GM19468 (cell line): ENCODE results near the gene IRF1.

Experiments
- ATAC-seq: cut with Tn5 transposase; IDR thresholded peaks from one replicate; pipeline ENCODE4 v1.9.1; 2021; ENCODE audit warnings: mild to moderate bottlenecking, moderate library complexity, moderate number of reproducible peaks; ENCODE audit not compliant: unreplicated experiment; ENCODE audit errors: extremely low read depth

Gene IRF1

DNA sequence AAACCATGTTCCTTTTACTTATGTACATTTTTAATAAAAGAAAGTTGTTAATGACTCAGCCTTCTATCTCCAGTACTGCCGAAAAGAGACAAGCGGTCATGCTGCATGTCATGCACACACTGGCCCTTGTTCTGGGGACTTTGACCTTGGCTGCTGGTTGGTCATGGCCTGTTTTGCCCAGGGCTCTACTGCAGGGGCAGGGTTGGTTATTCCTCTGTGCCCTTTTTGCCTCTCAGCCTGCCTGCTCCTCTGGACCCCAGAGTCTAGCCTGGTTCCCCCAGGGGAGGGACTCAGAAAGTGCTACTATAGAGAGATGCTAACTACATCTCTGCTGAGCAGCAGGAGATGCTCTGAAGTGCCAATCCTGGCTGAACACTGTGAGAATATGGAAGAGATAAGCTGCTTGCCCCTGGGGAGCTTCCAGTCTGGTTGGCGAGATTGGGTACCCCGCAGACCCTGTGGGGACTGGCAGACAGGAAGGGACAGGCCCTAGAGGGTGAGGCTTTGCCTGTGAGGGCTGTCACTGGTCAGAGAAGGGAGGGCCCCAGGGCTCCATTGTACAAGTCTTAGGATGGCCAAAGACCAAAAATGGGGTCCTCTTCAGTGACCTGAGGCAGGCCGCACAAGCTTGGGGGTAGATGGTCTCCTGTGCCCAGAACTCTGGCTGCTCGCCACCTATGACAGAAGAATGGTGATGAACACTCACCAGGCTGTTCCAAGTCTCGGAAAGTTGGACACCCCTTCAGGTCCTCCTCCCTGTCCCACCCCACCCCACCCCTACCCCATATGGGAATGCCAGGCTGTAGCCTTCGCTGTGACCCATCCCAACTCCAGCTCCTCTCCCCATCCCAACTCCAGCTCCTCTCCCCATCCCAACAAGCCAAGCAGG, 14.3 kb downstream of the IRF1 start:
- no peak for ATAC-seq

DNA sequence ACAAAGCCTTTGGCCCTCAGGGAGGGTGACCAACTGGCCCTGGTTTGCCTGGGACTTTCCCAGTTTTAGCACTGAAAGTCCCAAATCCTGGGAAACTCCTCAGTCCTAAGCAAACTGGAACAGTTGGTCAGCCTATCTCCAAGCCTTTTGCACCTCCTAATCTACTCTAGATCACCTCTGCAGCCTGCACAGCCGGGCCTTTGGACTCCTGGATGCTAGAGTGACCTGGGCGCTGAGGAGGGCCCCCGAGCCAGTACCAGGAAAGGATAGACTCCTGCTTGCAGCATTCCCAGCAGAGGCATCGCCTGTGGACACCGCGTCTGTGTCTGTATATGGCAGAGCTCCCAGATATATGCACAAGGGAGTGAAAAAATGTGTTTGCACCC, 15.1 kb downstream of the IRF1 start:
- ATAC-seq: no peak

DNA sequence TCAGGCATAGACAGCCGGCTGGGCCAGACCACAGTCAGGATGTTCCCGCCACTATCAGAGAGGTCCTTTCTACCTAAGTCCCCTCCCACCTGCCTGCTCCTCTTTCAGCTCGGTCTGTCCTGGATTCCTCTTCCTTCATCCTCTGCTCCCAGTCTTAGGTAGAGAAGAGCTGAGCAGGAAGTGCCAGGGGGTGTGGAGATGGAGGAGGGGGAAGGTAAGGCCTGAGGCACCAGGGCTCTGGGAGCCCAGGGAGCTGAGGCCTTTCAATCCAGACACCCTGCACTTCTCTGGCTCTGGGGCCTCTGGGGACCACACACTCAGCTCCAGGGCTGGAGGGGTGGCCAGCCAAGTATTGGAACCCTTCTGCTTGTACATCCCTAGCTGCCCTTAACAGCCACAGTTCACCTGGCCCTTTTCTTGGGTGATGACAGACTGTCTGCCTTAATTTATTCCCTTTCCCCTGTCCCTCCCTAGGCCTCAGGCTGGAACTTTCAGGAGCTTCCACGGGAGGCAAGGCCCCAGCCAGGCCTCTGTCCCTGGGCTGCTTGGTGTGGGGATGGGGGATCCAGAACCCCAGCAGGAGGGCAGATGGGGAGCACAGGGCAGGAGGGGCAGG, 15.6 kb downstream of the IRF1 start:
- ATAC-seq: no peak

DNA sequence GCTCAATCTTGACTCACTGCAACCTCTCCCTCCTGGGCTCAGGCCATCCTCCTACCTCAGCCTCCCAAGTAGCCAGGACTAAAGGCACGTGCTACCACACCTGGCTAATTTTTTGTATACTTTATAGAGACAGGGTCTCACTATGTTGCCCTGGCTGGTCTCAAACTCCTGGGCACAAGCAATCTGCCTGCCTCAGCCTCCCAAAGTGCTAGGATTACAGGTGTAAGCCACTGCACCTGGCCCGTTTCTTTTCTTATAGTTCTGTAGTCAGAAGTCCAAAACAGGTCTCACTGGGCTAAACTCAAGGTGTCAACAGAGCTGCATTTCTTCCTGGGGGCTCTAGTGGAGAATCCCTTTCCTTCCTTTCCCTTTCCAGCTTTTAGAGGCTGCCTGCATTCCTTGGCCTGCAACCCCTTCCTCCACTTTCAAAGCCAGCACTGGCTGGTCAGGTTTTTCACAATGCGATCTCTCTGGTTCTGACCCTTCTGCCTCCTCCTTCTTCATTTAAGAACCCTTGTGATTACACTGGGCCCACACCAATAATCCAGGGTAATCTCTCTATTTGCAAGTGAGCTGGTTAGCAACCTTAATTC, 16.3 kb downstream of the IRF1 start:
- ATAC-seq: no peak

DNA sequence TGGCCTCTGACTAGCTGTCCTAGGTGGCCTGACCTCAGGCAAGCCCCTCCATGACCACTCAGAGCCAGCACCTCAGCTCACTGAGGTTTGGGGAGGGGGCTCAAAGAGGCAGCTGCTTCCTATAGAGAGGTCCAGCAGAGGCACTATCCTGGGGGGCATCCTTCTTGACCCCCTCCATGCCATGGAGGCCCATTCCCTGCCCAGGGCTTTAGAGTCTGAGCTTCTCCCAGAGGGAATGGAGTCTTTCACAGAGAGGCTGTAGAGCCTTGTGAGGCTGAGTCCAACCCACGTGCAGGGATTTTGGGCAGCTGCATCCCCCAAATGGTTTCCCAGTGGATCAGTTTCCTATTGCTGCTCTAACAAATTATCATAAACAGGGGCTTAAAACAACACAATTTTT, 16.9 kb downstream of the IRF1 start:
- no peak for ATAC-seq

DNA sequence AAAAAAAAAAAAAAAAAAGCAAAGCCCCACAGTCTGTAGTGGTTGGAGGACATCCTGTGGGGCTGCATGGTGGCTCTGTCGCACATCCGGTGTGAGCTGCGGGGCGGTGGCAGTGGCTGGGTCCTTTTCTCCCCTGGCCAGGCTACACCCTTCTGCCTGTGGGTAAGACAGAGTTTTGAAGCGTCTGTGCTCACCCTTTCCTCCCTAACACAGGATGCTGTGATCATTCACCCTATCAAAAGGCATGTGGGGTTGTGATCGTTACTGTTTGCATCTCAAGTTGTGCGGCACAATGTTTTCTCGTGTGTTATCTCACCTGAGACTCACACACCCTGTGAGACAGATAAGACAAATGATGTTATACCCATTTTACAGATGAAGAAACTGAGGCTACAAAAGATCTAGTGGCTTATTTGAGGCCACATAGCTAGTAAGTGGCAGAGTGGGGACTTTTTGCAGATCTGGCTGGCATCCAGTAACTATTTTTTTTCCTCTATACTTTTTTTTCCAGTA, 17.5 kb downstream of the IRF1 start:
- ATAC-seq: no peak

DNA sequence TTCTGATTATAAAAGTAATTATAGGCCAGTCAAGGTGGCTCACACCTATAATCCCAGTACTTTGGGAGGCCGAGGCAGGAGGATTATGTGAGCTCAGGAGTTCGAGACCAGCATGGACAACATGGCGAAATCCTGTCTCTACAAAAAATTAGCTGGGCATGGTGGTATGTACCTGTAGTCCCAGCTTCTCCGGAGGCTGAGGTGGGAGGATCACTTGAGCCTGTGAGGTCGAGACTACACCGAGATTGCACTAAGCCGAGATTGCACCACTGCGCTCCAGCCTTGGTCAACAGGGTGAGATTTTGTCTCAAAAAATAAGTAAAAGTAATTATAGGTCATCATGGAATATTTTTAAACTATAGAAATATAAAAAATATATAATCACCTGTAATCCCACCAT, 18.1 kb downstream of the IRF1 start:
- no peak for ATAC-seq

DNA sequence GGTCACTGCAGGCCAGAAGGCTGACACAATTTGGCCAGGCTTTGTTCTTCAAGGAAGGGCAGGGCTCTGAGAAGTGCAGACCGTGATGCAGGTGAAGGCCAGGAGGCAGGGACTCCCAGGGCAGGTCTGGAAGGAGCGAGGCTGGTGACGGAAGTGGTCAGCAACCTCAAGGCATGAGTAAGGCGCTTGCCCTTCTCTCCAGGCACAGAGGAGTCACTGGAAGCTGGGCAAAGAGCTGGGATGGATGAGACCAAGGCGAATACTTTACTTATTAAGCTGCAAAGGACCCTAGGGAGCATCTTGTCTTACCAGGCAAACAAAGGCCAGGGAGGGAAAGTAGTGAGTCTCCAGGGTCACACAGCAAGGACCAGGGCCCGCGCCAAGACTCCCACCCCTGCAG, 18.6 kb downstream of the IRF1 start:
- no peak for ATAC-seq

DNA sequence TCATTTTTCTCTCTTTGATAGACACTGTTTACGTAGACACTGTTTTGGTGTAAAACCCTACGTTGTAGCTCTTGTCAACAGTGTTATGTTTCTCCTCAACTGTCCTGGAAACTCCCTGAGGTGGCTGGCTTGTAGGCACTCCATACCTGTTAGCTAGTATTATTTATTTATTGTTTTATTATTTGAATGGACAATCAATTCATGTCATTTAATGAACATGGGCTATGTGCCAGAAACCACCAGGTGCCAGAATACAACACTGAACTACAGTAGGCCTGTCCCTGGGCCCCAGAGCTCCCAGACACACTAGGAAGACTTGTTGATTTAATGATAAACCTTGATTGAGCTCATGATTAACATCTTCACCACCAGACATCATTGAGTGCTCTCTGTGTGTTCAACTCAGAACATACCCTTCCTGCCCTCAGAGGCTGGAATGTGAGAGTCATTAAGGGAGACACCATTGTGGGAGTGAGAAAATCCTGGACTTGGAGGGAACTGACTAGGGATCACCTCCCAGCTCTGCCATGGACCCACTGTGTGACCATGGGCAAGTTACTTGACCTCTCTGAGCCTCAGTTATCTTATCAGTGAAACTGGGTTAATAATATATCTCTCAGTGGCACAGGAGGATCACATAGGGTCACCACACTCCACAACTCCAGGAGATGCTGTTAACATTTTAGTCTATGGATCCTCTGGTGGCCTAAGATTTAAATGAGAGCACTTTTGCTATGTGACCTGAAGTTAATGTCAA, 19.2 kb downstream of the IRF1 start:
- no peak for ATAC-seq

DNA sequence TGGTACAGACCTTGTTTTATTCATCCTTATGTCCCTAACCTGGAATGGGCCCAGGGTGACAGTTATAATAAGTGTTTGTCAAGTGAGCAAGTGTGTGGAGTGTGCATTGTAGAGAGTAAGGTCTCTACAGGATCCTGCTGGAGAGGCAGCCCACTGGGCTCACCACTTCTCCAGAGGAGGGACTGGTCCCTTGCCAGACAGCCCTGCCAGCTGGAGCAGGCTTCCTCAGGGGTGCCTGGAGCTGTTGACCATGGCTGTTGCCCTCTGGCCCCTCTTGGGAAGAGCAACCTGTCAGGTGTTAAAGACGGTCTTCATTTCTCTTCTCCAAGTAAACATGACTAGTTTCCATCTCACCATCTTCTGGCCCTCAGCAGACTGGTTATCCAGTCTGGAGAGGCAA, 20.0 kb downstream of the IRF1 start:
- ATAC-seq: no peak

DNA sequence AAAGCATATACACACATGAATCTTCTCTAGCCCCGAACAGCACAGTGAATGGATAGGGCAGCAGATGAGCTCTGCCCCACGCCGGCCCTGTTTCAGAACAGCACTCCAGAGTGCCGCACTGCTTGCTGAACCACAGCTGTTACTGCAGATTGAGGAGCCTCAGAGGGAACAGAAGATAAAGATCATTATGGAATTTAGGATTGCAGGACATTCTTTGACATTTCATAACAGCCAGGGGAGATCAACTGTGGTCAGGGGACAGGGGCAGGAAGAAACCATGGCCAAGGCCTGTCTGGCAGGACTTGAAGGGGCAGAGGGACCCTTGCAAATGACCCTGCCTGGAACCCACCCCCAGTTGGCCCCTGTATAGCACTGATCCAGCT, 20.6 kb downstream of the IRF1 start:
- no peak for ATAC-seq

DNA sequence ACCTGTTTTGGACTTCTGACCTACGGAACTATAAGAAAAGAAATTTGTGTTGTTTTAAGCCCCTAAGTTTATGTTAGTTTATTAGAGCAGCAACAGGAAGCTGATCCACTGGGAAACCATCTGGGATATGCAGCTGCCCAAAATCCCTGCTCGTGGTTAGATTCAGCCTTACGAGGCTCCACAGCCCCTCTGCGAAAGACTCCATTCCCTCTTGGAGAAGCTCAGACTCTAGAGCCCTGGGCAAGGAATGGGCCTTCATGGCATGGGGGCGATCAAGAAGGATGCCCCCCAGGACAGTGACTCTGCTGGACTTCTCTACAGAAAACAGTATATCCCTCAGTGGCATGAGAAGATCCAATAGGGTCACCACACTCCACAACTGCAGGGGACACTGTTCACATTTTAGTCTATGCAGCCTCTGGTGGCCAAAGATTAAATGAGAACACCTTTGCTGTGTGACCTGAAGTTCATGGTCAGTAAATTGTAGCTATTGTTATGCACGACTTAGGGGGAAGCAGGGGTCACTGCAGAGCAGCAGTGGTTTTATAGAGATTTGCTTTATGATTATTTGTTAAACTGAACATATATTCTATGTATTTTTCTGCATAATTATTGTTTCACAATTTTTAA, 21.1 kb downstream of the IRF1 start:
- no peak for ATAC-seq

DNA sequence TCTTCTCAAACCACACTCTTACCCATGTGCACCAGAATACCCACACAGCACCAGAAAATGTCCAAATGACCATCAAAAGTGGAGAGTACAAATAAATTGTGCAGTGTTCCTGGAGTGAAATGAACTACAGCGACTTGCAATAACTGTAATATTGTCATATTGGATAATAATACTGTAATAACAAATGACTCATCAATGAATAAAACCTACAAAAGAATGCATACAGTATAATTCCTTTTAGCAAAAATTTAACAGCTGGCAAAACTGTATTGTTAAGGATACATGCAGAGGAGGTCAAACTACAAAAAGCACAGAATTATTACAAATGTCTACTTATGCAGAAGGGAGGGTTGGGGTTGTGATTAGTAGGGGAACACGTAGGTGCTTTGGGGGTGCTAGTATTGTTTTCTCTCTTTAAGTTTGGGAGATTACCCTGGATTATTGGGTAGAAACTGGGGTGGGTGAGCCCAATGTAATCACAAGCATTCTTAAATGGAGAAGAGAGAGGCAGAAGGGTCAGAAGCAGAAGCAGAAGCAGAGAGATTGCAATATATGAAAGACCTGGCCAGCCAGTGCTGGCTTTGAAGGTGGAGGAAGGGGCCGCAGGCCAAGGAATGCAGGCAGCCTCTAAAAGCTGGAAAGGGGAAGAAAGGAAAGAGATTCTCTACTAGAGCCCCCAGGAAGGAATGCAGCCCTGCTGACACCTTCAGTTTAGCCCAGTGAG, 21.8 kb downstream of the IRF1 start:
- ATAC-seq: no peak

DNA sequence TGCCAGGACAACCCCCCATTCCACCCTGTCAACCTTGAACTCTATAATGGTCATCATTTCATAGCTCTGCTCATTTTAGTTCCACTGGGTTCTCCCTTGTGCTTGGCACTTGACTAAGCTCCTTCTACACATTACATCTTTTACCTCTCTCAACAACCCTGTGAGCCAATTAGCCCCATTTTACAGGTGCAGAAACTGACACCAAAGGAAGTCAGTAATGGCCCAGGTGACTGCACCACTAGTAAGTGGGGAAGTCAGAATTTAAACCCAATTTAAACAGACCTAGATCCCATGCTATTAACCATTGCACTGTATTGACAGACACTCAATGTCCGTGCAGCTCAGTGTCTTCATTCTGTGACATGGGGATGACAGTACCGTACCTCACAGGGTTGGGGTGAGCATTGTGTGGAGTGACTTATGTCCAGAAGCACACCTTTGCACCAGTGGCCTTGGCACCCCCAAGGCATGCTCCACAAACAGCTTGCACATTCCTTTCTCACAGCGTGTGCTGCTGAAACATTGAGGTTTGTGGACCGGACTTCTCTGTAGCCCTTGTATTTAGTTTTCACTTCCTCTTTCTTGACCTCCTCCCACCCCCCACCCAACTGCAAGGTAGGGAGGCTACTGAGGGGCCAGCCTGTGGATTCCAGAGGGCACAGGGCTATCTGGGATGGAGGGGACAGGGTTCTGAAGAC, 23.1 kb downstream of the IRF1 start:
- ATAC-seq: no peak

DNA sequence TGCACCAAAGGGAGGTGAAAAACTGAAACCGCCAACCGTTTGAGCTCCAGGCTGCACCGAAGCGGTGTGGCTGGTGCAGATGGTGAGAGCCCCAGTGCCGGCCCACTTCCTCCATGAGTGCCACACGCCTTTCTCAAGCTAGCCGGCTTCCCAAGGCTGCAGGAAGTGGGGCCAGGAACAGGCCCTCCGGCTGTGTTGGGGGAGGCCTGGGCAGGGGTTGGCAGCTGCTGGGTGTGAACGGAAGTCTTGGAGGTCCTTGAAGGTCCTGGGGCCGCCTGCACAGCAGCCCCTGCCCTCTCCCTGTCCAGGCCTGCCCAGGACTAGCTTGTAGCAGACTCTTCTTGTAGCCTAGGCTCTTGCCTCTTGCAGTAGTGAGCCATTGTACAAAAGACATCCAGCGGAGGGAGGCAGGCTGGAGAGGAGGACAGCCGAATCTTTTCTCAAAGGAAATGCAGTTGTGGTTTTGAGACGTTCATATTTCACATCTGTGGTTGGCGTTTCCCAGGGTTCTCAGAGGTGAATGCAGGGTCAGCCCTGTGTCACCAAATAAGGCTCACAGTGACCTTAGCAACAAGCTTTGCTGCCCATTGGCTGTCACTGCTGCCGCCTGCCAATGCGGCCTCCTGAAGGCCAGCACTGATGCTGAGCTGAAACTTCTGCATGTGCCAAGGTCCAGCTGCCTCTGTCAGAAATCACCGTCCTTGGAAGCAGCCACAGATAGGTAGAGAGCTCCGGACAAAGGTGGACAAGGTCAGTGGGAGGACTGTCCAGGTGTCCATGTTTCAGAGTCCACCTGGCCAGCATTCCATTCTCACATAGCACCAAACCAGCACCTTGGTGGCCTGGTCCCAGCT, 23.9 kb downstream of the IRF1 start:
- ATAC-seq: peak; percentile 40

DNA sequence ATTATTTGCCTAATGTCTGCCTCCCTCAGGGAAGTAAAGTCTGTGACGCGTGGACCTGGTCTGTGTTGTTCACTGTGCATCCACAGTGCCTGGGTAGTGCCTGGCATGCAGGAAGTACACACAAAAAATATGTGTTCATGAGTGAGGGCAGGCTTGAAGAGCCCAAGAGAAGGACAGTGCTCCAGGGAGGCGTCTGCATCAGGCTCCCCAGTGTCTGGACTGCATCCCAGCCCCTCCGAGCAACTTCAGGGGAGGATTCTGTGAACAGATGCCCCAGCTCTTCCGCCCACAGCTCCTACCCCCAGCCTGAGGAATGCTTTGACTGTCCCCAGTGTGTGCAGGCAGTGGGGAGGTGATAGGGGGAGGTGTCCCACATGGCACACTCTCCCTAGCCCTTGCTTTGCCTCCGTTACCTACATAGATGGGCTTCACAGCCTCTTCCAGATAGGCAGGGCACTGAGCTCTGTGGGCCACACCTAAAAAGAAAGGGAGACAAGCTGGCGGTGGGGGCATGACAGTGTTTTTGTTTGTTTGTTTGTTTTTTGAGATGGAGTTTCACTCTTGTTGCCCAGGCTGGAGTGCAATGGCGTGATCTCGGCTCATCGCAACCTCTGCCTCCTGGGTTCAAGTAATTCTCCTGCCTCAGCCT, 25.4 kb downstream of the IRF1 start:
- no peak for ATAC-seq

DNA sequence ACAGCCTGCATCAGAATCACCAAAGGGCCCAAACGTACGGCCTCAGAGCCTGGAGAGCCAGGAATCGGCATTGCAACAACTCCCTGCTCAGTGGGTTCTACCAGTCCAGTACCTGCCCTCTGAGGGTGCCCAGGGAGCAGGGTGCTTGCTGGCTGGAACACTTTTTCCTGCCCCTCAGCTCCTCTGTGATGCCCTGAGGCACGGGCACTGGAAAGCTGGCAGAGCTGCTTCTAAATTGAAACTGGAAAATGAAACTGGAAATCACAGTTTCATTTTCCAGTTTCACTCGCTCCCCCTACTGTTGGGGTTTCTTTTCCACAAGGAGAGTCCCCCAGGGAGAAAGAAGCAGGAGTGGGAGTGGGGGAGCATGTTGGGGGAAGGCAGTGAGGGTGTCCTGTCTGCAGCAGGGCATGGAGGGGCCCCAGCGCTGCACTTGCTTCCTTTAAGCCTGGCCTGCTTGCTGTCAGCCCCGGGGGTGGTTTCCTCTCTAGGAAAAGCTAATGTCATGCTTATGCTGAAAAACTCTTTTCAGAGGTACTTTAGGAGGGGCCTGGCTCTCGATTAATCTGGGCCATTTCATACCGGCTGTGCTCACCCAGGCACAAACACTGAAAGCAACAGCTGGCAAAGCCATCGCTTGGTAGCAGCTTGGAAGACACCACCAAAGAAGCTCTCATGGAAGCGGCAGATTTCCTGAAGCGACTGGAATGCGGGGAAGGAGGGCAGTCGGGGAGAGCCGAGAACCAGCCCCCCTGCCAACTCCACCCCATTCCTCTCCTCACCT, 26.2 kb downstream of the IRF1 start:
- no peak for ATAC-seq
